ENCODE results near the gene NTNG1.

- TF ChIP-seq POLR2AphosphoS5 (IDR thresholded peaks at IDR 0.05; ENCODE audit: low read depth, low read length) (no peak), TAF1 (IDR thresholded peaks at IDR 0.05; ENCODE audit: borderline replicate concordance, low read depth, low read length) (no peak)
These were observed 339.9 kb downstream of the NTNG1 start for GRCh38 chr1:107480548-107481415.
